NOMO-1 treated with DMSO at 0.1 percent for 48 hours (cell line): ENCODE results near the gene MAPRE2.

ENCODE experiments used
- DNase-seq: peaks from one replicate; lab custom pipeline; 2025; ENCODE audit not compliant: unreplicated experiment; lab: John Stamatoyannopoulos, UW

MAPRE2 gene

DNA sequence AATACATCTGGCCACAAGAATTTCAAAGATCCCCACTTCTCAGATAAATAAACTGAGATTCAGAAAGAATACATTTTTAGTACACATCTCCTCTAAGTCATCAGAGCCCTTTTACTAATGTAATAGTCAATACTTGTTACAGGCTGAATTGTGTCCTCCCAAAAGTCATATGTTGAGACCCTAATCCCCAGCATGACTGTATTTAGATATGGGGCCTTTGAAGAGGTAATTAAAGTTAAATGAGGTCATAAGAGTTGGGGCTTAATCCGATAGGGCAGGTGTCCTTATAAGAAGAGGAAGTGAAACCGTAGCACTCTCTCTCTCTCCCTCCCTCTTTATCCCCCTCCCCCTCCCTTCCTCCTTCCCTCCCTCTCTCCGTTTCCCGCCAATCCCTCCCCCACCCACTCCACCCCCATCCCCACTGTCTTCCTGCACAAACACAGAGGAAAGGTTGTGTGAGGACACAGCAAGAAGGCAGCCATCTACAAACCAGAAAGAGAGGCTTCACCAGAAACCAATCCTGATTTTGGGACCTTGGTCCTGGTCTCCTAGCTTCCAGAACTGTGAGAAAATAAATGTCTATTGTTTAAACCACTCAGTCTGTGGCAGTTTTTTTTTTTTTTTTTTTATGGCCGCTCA is 133.0 kb downstream of the MAPRE2 start:
- peak; percentile 80 for DNase-seq

DNA sequence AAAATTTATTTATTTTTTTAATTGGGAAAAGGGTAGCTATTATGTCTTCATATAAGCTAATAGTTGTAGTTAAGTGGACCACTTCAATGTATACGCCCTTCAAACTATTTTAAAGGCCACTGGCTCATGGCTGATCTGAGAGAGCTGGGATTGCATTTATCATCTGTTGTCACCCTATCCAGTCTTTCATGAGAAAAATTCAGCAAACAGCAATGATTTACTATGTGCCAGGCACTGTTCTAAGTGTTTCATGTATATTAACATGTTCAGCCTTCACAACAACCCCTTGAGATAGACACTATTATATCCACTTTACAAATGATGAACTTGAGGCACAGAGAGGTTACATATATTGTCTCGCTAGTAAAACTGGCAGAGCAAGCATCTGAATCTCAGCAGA is 133.5 kb downstream of the MAPRE2 start:
- no peak for DNase-seq

DNA sequence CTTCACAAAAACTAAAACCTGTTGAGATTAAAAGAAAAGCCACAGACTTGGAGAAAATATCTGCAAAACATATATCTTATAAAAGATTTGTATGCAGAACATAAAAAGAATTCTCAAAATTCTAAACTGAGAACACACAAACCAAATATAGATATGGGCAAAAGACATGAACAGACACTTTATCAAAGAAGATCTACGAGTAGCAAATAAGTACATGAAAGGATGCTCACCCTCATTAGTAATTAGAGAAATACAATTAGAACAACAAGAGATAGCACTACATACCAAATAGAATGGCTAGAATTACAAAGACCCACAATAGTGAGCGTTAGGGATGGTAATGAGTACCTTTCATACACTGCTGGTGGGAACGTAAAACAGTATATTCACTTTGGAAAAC is 135.7 kb downstream of the MAPRE2 start:
- no peak for DNase-seq

DNA sequence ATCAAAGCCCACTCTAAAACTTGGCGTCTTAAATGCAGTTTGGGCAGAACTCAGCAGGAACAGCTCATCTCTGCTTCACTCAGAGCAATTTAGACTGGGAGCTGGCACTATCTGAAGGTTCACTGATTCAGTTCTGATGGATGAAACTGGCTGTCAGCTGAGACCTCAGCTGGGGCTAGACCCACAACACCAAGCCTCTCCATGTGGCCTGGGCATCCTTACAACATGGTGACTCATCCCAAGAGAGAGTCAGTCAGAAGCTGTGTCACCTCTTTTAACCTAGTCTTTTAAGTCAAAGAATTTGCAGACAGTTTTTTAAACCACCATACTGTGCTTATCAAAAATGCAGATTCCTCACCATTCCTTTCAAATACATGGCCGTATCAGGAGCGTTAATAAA is 137.0 kb downstream of the MAPRE2 start:
- DNase-seq, result no peak

DNA sequence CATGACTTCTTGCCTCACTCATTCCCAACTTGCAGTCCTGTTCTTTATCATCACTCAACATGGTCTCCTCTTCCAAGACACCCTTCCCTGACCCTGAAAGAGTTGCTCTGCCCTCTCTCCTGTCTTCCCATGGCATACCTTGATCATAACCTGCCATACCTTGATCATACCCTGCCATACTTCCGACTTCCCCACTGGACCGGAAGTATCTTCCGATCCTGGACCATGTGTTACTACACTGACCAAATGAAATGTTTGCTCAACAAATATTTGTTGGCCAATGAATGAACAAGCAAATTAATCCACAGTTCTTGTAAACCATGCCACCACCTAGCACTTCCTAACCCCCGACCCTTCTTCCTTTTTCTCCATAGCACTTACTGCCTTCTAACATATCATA is 138.7 kb downstream of the MAPRE2 start:
- no peak for DNase-seq

DNA sequence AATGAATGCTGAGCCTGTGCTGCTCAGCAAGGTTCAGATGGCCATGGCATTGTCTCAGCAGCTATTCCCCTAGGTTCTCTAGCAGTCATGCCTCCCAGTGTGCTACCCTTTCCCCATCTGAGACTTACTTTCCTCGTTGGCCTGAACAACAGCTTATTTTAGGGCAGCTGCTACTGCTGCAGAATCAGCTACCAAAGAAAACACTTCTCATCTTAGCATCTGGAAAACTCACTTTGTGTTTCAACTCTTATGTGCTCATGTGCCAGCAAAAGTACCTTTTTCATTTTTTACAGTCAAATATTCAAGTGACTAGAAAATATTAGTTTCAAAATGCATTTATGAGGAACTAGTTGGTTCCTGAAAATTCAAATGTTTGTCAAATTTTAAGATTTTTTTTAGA is 139.2 kb downstream of the MAPRE2 start:
- peak; percentile 5 for DNase-seq

DNA sequence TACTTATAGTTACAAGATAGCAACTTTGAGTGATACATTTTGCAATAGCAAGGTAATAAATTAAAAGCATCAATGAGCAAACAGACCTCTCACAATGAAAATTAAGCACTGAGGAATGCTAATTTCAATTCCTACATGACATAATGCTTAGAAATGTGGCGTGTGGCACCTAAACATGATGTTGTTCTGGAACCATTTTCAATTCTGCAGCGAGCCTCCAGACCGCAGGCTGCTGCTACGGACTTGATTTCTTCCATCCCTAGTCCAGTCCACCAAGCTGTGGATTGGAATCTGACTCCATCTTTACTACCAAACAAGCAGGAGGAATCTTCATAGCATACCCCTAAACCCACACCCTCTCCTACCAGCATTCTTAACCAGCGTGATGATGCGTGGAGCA is 140.9 kb downstream of the MAPRE2 start:
- DNase-seq, result no peak

DNA sequence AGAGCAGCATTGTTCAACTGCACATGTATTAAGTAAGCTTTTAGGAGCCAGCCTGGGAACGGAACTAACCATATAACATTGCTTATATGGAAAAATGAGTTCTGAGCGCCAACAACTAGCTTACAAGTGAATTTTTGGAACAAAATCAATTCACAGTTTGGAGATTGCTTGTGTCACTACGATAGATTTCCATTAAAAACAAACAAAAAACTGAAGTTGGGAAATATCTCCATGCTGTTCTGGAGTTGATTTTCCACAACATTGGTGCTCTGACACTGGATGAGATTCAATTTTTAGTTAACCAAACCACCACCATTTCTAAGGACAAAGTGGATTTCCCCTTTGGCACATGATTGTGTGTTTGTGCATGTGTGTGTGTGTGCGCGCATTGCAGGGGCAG is 142.7 kb downstream of the MAPRE2 start:
- no peak for DNase-seq

DNA sequence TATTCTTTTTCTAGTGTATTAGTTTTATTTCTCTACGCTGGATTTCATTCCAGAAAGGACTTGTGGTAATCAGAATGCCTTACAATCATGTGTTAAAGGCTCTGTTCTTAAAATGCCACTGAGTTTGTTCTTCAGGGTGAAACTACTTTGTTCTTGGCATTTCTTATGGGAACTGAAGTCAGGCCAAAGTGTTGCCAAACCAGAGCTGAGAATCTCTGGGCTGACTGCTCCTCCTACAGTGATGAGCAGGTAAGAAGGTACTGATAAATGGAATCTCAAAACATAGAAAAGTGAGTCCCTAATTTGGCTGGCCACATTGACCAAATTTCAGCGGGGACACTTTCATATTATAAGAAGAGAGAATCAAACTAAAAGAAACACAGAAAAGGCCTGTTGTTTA is 144.6 kb downstream of the MAPRE2 start:
- DNase-seq, result no peak

DNA sequence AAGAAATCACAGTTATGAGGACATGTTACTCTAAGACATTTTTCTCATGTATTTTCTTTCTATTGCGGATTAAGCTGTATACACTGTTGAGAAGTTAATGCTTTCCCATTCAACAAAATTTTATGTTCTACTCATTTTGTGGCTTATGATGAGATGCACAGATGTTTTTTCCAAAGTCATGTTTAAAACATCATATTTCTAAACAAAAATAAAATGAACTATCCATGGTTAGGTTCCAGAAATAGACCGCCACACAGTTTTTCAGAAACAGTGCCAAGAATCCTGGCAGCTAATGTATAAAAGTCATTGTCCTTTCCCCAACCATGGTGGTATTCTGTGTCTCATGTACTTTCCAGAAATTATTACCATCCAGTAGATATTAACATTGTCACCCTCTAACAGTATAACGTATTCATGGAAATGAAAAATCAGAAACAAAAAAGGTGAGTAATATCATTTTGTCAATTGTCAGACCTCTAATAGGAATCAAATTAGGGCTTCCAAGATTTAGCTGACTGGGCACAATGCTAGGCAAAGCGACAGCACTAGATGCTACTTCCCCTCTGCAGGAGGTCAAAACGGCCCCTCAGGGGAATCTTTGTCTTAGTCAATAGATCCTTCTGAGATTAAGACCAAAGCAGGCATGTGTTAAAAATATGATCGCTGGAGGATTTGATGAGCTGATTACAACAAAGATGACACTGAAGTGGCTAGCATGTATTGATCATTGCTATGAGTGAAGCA is 145.2 kb downstream of the MAPRE2 start:
- DNase-seq, result no peak

DNA sequence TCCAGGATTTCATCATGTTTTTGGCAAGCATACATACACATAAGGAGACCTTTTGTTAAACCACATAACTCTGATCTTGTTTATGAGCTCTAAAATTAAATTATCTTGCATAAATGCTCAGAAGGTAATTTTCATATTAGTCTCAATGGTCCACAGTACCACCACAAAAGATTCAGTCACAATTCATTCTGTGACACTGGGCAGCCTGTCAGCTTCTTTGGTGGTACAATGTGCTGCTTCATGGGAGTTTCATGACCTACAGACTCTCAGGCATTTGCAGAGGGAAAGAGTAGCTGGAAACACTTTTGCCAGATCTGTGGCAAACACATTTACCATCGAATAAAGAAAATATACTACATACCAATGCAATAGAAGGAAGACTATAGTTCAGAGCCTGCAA is 148.3 kb downstream of the MAPRE2 start:
- no peak for DNase-seq

DNA sequence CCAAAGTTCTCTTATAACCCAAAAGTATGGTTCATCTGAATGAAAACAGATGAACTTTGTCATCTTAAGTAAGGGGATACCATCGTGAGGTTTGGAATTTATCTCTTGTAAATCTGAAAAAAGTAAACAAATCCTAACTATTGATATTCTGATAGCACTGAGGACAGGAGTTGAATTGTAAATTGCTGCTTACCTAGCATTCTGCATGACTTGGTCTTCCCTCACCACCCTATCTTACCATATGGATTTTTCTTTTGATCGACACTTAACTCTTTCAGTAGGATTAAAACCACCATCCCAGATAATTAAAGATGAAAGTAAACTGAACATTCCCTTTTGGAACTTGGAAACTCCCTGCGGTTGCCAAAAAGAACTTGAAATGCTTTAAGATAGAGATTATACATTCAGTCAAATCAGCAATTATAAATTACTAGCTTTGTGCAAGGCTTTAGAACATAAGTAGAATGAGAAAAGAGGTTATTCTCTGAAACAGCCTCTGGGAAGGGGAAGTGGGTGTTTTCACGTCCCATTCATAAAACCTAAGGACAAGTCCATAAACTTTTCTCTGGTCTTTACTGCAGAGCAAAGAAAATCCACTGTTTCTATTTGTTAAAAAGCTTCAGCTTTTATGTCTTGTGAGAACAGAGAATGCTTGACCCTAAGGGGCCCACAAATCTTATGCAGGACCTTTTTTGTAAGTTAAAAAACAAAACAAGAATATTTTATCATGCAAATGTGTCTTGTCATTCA is 149.9 kb downstream of the MAPRE2 start:
- DNase-seq, result no peak

DNA sequence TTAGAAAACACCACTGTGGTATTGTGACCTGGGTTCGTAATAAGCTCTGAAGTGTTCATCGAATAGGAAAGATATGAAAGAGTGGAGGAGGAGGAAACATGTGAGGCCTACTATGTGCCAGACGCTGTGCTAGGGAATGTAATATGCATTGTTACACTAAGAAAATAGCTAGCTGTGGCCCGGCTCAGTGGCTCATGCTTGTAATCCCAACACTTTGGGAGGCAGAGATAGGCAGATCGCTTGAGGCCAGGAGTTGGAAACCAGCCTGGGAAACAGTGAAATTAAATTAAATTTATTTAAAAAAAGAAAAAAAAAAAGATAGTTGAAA is 150.4 kb downstream of the MAPRE2 start:
- DNase-seq, result no peak

DNA sequence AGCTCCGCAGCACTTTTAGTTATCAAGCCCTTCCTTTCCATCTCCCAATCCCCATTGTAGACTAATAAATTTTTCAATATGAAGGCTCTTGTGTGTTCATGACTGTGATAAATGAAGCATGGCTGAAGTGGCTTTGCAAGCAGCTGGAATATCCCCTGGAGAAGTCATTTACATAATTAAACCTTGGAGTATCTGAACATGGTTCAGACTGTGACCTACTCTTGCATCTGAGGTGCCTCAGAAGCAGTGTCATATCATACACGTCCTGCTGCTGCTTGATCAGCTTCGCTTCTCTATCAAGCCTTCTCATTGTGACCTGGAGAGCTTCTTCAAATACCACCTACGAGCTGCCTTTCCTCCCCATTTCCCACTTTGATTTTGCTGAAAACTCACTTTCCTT is 151.2 kb downstream of the MAPRE2 start:
- DNase-seq, result no peak
